Pulmonary artery endothelial cell (primary cell): ENCODE data around the gene CNN2. TPM values are rescaled to one million over a fixed set of nuclear protein-coding genes. Genes with fewer than 3 reads are reported as not detected.
"Not testable (repeated sequence)": the region's sequence is repeated elsewhere in the genome, so short reads cannot be mapped to it uniquely, and the experiment has no call there.

Experiments used
- DNase-seq: peaks from one replicate; pipeline ENCODE4 v3.0.0-alpha.2; 2011; ENCODE audit warnings: low read depth, low spot score
- total RNA-seq: library from RNA; depleted of rRNA; stranded (reverse); fragments of >200 nt; gene quantifications from 2 replicates; pipeline ENCODE4 v1.2.3, GENCODE V29; 2014

The CNN2 gene
- total RNA-seq, 1 donor from 2014 or later = 188 TPM

DNA sequence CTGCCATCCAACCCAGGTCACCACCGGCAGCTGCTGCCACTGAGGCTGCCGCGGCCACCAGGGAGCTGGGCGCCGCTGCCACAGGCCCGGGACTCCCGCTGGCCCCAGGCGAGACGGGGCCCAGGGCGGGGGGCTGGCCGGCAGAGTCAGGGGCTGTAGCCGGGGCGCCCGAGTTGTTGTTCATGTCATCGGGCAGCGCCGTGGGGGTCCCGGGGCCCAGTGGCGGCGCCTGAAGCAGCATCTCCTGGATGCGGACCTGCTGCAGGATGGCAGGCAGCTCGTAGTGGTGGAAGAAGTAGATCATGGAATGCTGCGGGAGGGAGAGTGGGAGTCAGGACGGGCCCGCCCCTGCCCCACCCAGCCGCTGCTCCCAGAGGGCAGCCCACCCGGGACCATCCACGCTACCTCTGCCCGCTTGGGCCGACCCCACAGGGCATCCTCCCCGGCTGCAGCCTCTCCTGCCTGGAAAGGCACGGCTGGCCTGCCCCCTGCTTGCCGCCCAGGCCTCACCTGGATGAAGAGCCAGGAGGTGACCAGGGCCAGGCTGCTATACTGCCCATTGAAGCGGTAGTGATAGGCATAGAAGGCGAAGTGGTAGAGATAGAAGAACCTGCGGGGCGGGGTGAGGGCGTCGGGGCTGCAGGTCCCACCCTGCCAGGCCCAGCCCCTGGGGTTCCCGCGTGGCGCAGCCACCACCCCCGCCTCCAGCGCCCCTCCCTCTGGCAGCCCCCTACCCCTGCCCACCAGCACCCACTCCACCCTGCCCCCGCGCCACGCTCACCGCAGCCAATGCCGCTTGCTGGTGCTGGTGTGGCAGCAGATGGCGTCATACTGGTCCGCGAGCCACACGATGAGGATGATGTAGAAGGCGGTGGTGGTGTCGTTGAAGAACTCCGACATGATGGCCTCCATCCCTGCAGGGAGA, 15.6 kb upstream of the CNN2 start:
- no peak for DNase-seq

DNA sequence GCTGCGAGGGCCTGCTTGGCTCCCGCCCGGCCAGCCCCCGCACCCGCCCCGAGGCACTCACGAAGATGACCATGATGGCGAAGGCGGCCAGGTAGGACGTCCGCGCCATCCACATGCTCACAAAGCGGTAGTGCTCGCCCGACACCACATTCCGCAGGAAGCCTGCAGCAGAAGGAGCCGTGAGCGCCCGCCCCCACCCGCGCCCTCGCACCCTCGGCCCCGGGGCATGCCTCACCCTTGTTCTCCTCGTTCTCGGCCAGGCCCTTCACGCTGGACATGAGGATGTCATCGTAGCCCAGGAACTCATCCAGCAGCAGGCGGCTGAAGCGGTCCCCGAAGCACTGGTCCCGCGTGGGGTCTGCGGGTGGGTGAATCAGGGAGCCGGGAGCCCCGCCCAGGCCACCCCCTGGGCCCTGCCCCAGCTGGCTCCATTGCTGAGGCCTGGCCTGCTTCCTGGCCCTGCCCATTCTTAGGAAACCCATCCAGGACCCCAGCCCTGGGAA, 14.5 kb upstream of the CNN2 start:
- no peak for DNase-seq

DNA sequence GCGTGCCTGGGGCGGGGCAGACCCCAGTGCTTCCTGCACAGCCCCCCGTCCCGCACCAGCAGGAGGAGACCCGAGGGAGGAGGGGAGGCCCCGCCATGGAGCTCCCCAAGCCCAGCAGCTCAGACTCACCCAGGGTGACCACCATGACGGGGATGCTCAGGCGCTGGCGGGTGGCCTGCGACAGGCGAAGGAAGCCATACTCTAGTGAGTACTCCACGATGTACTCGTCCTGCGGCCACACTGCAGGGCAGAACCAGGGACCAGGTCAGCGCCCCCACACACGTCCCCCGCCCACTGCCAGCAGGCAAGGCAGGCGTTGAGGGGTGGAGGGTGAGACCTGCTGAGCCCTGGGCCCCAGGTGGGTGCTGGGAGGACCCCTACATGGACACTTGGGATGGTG, 14.1 kb upstream of the CNN2 start:
- DNase-seq = no peak

DNA sequence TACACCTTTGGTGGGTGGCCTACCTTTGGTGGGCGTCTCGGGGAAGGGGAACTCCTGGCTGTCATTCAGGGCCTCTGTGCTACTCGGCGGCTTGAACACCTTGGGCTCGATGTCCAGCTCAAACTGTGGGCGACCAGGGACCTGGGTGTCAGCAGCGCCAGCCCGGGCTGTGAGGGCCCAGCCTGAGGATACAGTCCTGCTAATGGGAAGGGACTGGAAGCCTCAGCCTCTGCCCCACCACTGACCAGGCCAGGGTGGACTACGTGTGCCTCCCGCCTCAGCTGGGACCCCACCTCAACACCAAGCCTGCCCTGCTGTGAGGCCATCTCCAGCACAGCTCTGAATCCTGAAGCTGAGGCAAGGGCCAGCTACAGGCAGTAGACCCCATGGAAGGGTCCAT, 13.2 kb upstream of the CNN2 start:
- DNase-seq = no peak

DNA sequence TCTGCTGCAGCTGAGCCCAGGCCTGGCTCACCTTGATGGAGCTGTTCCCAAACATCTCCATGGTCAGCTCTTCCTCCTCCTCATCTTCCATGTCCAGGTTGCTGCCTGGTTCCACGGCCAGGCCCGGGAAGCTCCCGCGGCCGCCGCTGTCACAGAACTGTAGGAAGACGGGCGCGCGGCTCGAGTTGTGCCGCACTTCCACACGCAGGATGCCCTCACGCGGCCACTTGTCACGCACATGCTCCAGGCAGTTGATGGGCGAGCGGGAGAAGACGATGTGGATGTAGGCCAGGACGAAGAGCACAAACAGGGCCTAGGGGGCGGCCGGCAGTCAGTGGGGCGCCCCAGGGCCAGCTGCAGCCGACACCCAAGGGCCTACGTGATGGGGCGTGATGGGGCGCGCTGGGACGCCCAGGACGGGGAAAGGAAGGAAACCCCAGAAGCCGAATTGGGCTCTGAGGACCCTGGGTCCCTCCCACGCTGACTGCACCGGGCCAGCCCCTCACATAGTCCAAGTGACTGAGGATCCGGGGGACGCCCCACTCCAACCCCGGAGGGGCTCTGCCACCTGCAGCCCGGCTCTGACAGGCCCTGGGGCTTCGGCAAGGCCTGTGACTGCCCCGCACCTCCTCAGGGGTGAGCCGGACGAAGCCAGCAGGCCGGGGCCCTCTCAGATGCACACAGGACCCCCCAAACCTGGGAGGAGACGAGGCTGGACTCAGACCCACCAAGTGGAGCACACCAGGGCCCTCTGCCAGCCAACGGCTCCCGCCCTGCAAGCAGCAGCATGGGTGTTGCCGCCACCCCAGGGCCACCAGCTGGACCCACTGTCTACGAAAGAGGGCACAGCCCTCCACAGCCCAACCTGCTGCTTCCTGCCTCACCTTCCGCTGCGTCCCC, 12.0 kb upstream of the CNN2 start:
- DNase-seq = no peak

DNA sequence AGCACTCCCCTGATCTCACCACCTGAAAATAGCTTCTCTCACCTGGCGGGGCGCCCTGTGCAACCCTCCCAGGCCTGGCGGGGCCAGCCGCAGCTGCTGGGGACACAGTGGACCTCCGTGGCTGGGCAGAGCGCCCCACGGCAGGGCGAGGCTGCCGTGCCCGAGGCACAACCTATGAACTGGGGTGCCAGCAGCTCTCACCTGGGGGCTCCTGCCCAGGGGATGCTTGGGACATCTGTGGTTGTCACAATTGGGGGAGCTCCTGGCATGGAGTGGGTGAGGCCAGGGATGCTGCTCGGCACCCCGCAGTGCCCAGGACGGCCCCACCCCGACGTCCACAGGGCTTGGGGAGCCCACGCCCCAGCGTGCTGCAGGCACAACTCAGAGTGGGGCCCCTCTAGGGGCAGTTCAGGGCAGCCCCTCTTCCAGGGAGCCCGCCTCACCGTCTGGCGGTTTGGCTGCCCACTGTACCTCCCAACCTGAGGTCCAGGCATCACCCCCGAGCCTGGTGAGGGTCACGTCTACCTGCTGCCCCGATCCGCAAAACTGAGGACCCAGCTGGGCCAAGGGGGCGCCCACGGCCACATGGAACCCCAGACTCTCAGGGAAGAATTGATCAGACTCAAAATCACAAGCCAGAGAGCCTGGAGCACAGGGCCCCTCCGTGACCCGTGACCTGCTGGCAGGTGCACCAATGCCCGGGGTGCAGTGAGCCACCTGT, 11.2 kb upstream of the CNN2 start:
- no peak for DNase-seq

DNA sequence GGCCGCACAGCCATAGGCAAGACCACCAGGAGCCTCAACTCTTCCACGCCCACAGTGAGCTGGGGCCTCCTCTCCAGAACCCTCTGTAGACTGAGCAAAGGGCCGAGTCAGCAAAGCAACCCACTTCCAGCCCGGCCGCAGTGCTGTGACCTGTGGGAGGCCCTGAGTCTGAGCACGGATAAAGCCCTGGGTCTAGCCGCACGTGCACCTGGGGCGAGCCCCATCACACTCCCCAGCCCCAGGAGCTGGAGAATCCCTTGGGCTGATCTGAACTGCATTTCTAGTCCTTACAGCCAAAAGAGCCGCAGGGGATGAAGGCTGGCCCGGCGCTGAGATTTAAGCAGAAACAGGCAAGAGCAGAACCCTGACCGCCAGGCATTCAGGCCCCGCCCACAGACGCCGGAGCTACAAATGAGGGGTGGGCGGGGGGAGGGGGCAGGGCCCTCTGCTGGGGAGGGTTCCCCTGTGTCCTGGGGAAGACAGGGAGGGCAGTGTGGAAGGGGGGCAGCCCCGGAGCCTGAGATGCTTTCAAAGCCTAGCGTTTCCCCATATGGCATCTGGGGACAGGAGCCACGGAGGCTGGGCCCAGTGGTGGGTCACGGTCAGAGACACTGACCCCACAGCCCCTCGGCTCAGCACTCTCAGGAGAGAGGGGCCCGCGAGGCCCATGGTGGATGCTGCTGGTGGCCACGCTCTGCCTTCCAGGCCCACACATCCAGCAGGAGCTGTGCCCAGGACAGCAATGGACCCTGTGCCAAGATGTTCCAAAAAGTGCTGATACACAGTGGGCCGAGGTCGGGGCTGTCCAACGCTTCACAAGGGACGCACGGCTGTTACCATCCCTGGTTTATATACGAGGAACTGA, 10.4 kb upstream of the CNN2 start:
- DNase-seq = no peak

DNA sequence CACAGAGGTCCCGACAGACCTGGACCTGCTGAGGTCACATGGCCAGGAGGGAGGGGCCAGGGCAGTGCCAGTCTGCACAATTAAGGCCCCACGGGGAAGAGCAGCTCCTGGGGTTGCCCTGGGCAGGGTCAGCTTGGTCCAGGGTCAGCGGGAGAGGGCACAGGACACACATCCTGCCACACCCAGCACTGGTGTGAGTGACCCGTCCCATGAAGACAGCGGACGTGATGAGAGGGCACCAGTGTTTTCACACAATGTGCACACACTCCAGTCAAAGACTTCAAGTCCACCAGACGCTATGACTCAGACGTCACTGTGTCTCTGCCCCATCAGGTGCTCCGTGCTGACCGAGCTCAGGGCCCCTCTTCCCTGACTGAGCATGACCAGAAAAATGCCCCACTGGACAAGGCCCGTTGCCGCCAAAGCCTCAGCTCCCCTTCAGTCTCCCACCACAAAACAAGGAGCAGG, 9.7 kb upstream of the CNN2 start:
- DNase-seq = no peak

DNA sequence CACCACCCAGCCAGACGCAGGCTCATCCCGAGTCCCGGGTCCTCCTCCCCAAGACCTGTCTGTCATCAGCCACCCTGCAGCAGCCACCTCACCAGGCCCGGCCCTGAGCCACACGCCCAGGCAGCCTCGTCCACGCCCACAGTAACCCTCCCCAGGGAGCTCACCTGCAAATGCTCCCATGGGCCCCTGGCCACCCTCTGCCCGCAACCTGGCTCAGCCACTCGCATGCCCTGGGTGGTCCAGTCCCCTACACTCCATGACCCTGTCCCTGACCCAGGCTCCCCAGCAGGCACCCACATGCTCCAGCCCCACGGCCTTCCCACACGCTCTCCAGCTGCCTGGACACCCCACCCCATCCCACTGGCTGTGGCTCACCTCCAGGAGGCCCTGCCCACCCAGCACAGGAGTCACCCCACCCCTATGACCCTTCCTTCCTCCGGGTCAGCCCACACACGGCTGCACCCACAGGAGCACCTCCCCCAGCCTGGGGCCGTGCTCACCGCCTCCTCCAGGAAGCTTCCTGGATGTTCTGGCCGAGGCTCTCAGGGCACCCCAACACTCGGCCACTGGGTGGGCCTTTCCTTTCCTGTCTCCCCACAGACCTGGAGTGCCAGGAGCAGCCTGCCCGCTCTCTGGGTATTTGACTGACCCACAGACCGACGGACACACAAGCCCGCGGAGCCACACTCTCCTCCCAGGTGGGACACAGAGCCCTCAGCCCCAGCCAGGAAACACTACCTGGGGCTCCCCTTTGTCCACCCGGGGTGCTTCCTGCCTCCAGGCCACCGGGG, 9.1 kb upstream of the CNN2 start:
- no peak for DNase-seq

DNA sequence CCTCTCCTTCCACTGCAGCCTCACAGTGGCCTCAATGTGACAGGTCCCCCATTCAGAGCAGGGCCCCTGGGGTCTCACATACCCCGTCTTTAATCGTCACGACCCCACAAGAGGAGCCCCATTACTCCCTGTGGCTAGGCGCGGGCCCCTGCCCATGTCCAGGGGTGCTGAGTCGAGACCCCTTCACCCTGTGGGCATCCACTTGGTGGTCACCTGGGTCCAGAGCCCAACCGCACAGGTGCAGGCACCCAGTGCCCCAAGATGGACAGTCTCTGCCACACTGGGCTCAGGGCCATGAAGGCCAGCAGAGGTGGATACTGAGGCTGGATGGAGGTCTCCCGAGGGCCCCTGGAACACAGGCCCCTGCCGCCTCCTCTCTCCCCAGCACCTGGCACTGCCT, 8.5 kb upstream of the CNN2 start:
- DNase-seq = no peak

DNA sequence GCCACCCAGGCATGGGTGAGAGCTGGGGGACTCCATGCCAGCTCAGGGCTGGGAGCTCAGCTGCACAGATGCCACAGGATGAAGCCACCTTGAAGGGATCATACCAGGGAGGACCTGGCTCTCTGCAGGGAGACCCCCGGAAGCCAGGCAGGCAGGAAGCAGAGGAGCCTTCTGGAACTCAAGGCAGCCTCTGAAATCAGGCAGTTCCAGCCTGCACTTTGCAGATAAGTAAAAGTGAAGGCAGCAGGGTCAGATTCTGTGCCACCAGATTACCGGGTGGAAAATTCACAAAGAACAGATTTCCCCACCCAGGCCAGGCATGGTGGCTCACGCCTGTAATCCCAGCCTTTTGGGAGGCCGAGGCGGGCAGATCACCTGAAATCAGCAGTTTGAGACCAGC, 8.0 kb upstream of the CNN2 start:
- no peak for DNase-seq

DNA sequence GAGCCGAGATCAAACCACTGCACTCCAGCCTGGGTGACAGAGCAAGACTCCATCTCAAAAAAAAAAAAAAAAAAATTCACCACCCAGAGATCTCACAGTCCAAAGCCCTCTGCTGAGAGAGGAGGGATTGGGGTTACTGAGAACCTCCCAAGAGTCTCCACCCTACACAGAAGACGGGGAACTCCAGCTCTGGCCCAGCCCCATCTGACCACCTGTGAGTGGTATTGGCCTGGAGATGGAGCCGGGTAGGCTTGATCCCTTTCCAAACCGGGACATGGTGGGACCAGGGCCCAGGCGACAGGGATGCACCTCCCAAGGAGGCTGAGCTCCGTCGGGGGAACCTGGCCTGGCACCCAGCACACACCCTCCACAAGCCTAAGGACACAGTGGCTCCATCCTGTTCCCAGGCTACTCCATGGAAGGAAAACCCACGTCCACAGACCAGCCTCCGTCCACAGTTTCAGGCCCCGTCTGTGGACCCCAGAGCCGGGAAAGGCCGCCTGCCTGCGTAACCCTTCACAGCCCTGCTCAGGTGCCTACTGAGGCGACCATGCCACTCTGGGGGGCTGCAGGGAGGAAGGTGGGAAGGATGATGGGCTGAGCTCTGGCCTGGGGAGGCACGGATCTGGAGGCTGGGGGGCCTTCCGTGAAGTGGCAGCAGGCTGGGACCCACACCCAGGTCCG, 7.3 kb upstream of the CNN2 start:
- no peak for DNase-seq

DNA sequence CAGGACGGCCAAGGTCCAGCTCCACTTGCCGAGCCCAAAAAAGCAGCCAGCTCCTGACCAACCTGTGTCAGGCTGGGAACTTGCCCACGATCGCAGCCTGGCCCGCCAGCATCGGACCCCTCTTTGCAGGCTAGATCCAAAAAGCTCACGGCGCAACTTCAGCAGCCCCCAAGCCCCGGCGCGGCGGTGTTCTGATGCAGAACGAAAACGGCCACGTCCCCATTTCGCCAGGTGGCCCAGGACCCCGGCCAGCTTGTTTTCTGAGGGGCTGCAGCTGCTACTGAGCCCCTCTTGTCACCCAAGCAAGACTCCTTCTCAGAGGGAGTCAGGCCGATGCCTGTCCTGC, 6.8 kb upstream of the CNN2 start:
- no peak for DNase-seq

DNA sequence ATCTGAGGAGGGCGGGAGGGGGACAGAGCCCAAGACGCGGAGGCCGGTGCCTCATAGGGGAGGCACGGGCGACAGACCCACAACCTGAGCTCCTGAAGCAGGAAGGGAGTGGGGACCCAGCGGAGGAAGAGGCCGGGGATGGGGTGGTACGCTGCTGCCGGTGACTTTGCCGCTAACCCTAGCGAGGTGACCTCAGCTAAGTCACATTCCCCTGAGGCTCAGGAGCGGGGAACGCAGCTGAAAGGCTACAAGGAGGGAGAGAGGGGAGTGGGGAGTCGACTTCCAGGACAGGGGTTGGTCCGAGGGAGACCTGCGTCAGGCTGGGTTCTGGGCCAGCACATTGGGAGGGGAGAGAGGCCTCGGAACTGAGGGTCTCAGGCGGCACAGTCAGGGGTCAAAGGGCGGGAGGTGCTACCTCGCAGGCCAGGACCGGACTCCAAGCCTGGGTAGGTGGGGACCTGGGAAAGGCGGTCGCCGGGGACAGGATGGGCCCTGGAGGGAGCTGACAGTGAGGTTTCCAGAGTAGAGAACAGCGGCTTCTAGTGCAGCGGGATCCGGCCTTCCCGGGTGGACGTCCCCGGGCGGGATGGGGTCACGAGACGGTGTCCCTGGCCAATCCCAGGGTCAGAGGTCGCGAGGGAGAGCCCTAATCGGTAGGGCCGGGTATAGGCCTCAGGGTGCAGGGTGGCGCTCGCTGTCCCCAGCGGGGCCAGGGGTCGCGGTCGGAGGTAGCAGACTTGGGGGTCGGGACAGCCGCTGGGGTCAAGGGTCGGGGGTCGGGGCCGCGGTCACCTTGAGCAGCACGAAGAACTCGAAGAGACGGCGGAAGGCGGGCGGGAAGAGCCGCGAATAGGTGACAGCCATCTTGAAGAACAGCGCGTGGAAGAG, 6.2 kb upstream of the CNN2 start:
- DNase-seq = no peak

DNA sequence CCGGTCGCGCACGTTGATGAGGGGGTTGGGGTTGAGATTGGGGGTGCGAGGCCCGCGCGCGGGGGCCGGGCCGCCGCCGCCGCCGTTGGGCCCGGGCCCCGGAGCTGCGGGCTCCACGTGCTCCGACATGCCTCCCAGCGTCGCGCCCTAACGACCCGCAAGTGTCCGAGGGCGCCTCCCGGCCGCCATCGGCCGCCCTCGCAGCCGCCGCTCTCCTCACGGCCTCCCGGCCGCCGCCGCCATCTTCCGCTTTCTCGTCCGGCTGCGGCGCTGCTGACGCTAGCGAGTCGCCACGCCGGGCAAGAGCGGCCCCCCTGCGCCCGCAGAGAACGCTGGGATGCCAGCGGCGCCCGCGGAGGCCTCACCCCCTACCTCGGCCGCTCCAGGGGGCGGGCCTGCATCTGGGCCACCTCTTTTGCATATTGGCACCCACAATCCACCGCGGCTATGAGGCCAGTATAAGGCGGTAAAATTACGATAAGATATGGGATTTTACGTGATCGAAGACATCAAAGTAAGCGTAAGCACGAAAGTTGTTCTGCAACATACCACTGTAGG, 5.5 kb upstream of the CNN2 start, which contains the start of gene TMEM259:
Gene TMEM259, minus strand, starts transcription at position 256 of the 558 bp plus-strand sequence. Its CDS starts 127 bp downstream, at position 129.
- DNase-seq = peak; percentile 87

DNA sequence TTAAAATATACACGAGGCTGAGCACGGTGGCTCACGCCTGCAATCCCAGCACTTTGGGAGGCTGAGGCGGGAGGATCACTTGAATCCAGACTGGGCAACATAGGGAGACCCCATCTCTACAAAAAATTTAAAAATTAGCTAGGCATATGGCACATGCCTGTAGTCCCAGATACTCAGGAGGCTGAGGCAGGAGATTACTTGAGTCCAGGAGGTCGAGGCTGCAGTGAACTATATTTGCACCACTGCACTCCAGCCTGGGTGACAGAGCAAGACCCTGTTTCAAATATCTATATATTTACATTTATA, 2.6 kb upstream of the CNN2 start:
- DNase-seq = not testable (repeated sequence)

DNA sequence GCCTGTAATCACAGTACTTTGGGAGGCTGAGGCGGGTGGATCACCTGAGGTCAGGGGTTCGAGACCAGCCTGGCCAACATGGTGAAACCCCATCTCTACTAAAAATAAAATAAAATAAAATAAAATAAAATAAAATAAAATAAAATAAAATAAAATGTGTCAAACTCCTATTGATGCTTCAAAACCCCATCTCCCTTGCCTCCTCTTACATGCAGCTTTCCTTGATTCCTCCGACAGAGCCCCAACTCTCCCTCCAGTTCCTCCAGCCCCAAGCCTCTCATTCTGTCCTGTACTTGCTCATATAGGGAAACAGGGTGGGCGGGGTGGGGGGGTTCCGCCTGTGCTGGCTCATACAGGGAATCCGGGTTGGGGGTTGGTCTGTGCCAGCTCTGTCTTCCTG, 1.3 kb upstream of the CNN2 start:
- not testable (repeated sequence) for DNase-seq
